ENCODE measurements around the gene HES4. TPM values are rescaled to one million over a fixed set of nuclear protein-coding genes. Genes with fewer than 3 reads are reported as not detected.
A peak's percentile ranks its signal among the peaks of the same experiment; 100 is the strongest.

Gene HES4
- total and polyA plus RNA-seq, 2 of the 13 experiments (the other 11 are each of a cell fraction or from before 2014, with no cell fraction given): 8.8 to 10.6 TPM

DNA sequence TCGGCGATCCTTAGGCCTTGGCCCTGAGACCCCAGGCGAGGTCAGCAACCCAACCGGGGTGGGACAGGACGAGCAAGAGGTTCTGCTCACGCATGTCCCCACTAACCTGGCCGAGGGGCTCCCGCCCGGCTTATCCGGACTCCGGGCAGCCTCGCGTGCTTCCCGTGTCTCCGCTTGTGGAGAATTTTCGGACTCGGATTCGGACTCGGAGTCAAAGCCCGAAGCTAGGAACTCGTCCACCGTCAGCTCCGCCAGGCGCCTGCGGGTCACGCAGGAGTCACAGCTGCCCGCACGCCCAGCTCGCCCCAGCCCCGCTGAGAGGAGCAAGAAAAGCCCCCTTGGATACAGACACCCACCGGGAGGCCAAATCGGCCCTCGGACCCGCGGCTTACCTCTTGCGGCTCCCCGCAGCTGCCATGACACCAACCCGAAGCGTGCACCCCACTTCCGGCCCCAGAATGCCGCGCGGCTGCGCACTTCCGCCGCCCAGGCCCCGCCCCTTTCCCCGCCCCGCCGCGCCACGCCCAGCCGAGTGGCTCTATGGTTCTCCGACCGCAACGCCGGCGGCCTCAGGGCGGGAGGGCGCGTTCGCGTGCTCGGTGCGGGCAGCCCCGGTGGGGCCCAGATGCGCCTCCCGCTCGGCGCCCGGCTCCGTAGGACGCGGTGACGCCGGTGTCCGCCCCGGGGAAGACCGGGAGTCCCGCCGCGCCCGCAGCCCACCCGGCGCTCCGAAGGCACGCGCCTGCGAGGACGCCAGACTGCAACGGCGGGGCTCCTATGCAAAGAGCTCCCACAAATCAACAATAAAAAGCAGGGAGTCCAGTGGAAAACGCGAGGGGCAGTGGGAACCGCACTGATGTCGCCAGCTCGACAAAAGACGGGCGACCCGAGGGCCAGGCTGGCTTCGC lies 40.8 kb downstream of the HES4 start, which contains the start of gene NOC2L (continued):
- no peak for TF ChIP-seq JUN (CRISPR knock-in tag; IDR thresholded peaks at IDR 0.05)
- TF ChIP-seq, protein P1, sequence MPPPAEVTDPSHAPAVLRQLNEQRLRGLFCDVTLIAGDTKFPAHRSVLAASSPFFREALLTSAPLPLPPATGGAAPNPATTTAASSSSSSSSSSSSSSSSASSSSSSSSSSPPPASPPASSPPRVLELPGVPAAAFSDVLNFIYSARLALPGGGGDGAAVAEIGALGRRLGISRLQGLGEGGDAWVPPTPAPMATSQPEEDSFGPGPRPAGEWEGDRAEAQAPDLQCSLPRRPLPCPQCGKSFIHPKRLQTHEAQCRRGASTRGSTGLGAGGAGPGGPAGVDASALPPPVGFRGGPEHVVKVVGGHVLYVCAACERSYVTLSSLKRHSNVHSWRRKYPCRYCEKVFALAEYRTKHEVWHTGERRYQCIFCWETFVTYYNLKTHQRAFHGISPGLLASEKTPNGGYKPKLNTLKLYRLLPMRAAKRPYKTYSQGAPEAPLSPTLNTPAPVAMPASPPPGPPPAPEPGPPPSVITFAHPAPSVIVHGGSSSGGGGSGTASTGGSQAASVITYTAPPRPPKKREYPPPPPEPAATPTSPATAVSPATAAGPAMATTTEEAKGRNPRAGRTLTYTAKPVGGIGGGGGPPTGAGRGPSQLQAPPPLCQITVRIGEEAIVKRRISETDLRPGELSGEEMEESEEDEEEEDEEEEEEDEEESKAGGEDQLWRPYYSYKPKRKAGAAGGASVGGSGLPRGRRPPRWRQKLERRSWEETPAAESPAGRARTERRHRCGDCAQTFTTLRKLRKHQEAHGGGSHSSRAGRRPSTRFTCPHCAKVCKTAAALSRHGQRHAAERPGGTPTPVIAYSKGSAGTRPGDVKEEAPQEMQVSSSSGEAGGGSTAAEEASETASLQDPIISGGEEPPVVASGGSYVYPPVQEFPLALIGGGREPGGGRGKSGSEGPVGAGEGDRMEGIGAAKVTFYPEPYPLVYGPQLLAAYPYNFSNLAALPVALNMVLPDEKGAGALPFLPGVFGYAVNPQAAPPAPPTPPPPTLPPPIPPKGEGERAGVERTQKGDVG (CRISPR knock-in tag; IDR thresholded peaks at IDR 0.05; ENCODE audit: borderline replicate concordance): no peak
- no peak for TF ChIP-seq SRSF9 (IDR thresholded peaks at IDR 0.05; ENCODE audit: borderline replicate concordance, insufficient read depth, low read depth, low read length, poor library complexity, severe bottlenecking)
- no peak for TF ChIP-seq SETDB1 (CRISPR knock-in tag; IDR thresholded peaks at IDR 0.05; ENCODE audit: borderline replicate concordance)
- no peak for TF ChIP-seq MED8 (CRISPR knock-in tag; IDR thresholded peaks at IDR 0.05; ENCODE audit: insufficient replicate concordance)
- TF ChIP-seq SYNCRIP (IDR thresholded peaks at IDR 0.05; ENCODE audit: insufficient read depth, low read depth, low read length): no peak
- no peak for TF ChIP-seq ZNF251 (CRISPR knock-in tag; IDR thresholded peaks at IDR 0.05)
- TF ChIP-seq ZNF720 (CRISPR knock-in tag; IDR thresholded peaks at IDR 0.05): no peak
- no peak for TF ChIP-seq FIP1L1 (IDR thresholded peaks at IDR 0.05; ENCODE audit: borderline replicate concordance, insufficient read depth, low read depth, low read length)
- TF ChIP-seq, protein P2, sequence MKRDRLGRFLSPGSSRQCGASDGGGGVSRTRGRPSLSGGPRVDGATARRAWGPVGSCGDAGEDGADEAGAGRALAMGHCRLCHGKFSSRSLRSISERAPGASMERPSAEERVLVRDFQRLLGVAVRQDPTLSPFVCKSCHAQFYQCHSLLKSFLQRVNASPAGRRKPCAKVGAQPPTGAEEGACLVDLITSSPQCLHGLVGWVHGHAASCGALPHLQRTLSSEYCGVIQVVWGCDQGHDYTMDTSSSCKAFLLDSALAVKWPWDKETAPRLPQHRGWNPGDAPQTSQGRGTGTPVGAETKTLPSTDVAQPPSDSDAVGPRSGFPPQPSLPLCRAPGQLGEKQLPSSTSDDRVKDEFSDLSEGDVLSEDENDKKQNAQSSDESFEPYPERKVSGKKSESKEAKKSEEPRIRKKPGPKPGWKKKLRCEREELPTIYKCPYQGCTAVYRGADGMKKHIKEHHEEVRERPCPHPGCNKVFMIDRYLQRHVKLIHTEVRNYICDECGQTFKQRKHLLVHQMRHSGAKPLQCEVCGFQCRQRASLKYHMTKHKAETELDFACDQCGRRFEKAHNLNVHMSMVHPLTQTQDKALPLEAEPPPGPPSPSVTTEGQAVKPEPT (CRISPR knock-in tag; IDR thresholded peaks at IDR 0.05; ENCODE audit: low read depth): no peak
- peak; percentile 34; the same call in 1 of the 2 replicates for TF ChIP-seq ZNF335 (CRISPR knock-in tag; IDR thresholded peaks at IDR 0.05)
- peak; percentile 60; the same call in 1 of the 2 replicates for TF ChIP-seq RFXAP (CRISPR knock-in tag; IDR thresholded peaks at IDR 0.05; ENCODE audit: borderline replicate concordance)
- no peak for TF ChIP-seq GABPA (IDR thresholded peaks at IDR 0.05; ENCODE audit: low read depth, low read length)
- TF ChIP-seq GABPA (CRISPR knock-in tag; IDR thresholded peaks at IDR 0.05; ENCODE audit: low read depth): peak; percentile 90
- TF ChIP-seq ZNF883 (CRISPR knock-in tag; IDR thresholded peaks at IDR 0.05; ENCODE audit: not compliant biosample characterization): no peak
- TF ChIP-seq, protein P3, sequence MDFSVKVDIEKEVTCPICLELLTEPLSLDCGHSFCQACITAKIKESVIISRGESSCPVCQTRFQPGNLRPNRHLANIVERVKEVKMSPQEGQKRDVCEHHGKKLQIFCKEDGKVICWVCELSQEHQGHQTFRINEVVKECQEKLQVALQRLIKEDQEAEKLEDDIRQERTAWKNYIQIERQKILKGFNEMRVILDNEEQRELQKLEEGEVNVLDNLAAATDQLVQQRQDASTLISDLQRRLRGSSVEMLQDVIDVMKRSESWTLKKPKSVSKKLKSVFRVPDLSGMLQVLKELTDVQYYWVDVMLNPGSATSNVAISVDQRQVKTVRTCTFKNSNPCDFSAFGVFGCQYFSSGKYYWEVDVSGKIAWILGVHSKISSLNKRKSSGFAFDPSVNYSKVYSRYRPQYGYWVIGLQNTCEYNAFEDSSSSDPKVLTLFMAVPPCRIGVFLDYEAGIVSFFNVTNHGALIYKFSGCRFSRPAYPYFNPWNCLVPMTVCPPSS (IDR thresholded peaks at IDR 0.05): no peak
- TF ChIP-seq, protein P4, sequence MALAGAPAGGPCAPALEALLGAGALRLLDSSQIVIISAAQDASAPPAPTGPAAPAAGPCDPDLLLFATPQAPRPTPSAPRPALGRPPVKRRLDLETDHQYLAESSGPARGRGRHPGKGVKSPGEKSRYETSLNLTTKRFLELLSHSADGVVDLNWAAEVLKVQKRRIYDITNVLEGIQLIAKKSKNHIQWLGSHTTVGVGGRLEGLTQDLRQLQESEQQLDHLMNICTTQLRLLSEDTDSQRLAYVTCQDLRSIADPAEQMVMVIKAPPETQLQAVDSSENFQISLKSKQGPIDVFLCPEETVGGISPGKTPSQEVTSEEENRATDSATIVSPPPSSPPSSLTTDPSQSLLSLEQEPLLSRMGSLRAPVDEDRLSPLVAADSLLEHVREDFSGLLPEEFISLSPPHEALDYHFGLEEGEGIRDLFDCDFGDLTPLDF (CRISPR knock-in tag; IDR thresholded peaks at IDR 0.05): peak; percentile 59; the same call in 1 of the 2 replicates
- TF ChIP-seq, protein P5, sequence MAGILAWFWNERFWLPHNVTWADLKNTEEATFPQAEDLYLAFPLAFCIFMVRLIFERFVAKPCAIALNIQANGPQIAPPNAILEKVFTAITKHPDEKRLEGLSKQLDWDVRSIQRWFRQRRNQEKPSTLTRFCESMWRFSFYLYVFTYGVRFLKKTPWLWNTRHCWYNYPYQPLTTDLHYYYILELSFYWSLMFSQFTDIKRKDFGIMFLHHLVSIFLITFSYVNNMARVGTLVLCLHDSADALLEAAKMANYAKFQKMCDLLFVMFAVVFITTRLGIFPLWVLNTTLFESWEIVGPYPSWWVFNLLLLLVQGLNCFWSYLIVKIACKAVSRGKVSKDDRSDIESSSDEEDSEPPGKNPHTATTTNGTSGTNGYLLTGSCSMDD (CRISPR knock-in tag; IDR thresholded peaks at IDR 0.05): no peak
- 0 out of 2 replicates have a peak, but pooled peaks have one; percentile 36 for TF ChIP-seq ZFP82 (CRISPR knock-in tag; IDR thresholded peaks at IDR 0.05; ENCODE audit: borderline replicate concordance)

Data from HepG2 (cell line).